DND-41 (cell line): Measurements from ENCODE around the gene TEDC2.

Experiments
- CTCF ChIP-seq: IDR thresholded peaks from 2 replicates; pipeline ENCODE4 v1.5.1; 2012; ENCODE audit warnings: borderline replicate concordance, low read length, moderate library complexity, mild to moderate bottlenecking; ENCODE audit not compliant: poor library complexity, severe bottlenecking; ENCODE audit errors: extremely low read depth
- EZH2 ChIP-seq: IDR thresholded peaks from 3 replicates; pipeline ENCODE4 v1.6.1; 2012; ENCODE audit warnings: borderline replicate concordance, low read depth, mild to moderate bottlenecking, moderate library complexity, low read length, inconsistent platforms; ENCODE audit not compliant: severe bottlenecking

- TF ChIP-seq EZH2 (no peak), CTCF (no peak)
These were observed 27.0 kb upstream of the TEDC2 start for GRCh38 chr16:2432801-2433505.
